Ureter (tissue), 1 donor: ENCODE results near the gene DRG2. TPM values are rescaled to one million over a fixed set of nuclear protein-coding genes. Genes with fewer than 3 reads are reported as not detected.

Experiments used
- DNase-seq: peaks from one replicate; pipeline ENCODE4 v3.0.0-alpha.2; 2020; ENCODE audit warnings: low spot score
- total RNA-seq: library from RNA; stranded (reverse); gene quantifications from one replicate; pipeline ENCODE4 v1.2.4, GENCODE V29; 2023
- donor health status: DM: yes; HTN: yes; CAD: no.

DRG2 gene
- total RNA-seq, 1 donor from 2014 or later = 56.3 TPM

- no peak for DNase-seq
Observed at GRCh38 chr17:18143044-18143936, 55.5 kb downstream of the DRG2 start.

- DNase-seq = no peak
Observed at GRCh38 chr17:18144261-18144660, 56.5 kb downstream of the DRG2 start.

GRCh38 chr17:18144855-18145254 is 57.1 kb downstream of the DRG2 start:
- DNase-seq = no peak

GRCh38 chr17:18145811-18146210 is 58.1 kb downstream of the DRG2 start:
- DNase-seq = no peak

GRCh38 chr17:18146259-18146658 is 58.5 kb downstream of the DRG2 start:
- no peak for DNase-seq

- no peak for DNase-seq
Observed at GRCh38 chr17:18146980-18147379, 59.2 kb downstream of the DRG2 start.

- DNase-seq = no peak
Observed at GRCh38 chr17:18148586-18148985, 60.8 kb downstream of the DRG2 start.

GRCh38 chr17:18151290-18151689 is 63.5 kb downstream of the DRG2 start:
- no peak for DNase-seq

- no peak for DNase-seq
Observed at GRCh38 chr17:18155179-18155578, 67.4 kb downstream of the DRG2 start.

GRCh38 chr17:18156171-18156975 is 68.6 kb downstream of the DRG2 start:
- no peak for DNase-seq

- no peak for DNase-seq
Observed at GRCh38 chr17:18156976-18157280, 69.2 kb downstream of the DRG2 start.

Other genes starting within 250 kb of the DRG2 start
- 119 TPM for gene TOM1L2, start 115.5 kb upstream of the DRG2 start, total RNA-seq
- 2.0 TPM for gene DRC3, start 115.1 kb upstream of the DRG2 start, total RNA-seq
- 26.1 TPM for gene ATPAF2, start 48.8 kb upstream of the DRG2 start, total RNA-seq
- gene GID4, start 48.5 kb upstream of the DRG2 start, total RNA-seq = 12.4 TPM
- 1.8 TPM for gene MYO15A, start 20.8 kb downstream of the DRG2 start, total RNA-seq
- 87.9 TPM for gene ALKBH5, start 95.9 kb downstream of the DRG2 start, total RNA-seq
- gene LLGL1, start 137.7 kb downstream of the DRG2 start, total RNA-seq = 18.5 TPM
- gene FLII, start 170.8 kb downstream of the DRG2 start, total RNA-seq = 307 TPM
- gene MIEF2, start 172.7 kb downstream of the DRG2 start, total RNA-seq = 9.8 TPM
- 42.7 TPM for gene TOP3A, start 227.0 kb downstream of the DRG2 start, total RNA-seq
- 22.3 TPM for gene SMCR8, start 227.3 kb downstream of the DRG2 start, total RNA-seq